ENCODE results near the gene SARDH. TPM values are rescaled to one million over a fixed set of nuclear protein-coding genes. Genes with fewer than 3 reads are reported as not detected.

SARDH gene
- total RNA-seq, 1 experiment from 2014 or later = 9.9 TPM

GRCh38 chr9:133730994-133731715 lies 7.0 kb downstream of the SARDH start:
- TF ChIP-seq EZH2 (IDR thresholded peaks at IDR 0.05; ENCODE audit: low read depth) = no peak
- no peak for TF ChIP-seq CTCF (conservative IDR thresholded peaks at IDR 0.05)
- Histone ChIP-seq H3K9me2 (ENCODE audit: insufficient read depth) (no peaks in the 10 kb centered on the region), H3K4me1 (replicated peaks; ENCODE audit: insufficient read depth) (no peaks in the 10 kb centered on the region), H3K4me3 (no peak overlapping the region), H2AFZ (no peak overlapping the region), H4K20me1 (ENCODE audit: insufficient read depth) (no peaks in the 10 kb centered on the region), H3K9me3 (ENCODE audit: insufficient read depth, low read depth) (no peaks in the 10 kb centered on the region), H3K79me2 (ENCODE audit: low read depth) (no peaks in the 10 kb centered on the region), H3K36me3 (ENCODE audit: low read depth) (no peaks in the 10 kb centered on the region), H3K27me3 (ENCODE audit: insufficient read depth, low read depth) (peaks cover 71% of the 10 kb centered on the region), H3K27ac (no peak overlapping the region), H3F3A (ENCODE audit: insufficient read depth, low read depth) (no peaks in the 10 kb centered on the region), H3K4me2 (no peak overlapping the region)
- no peak for DNase-seq
- BruUV-seq (replicated peaks) = no TSS peak
- ChIA-PET CTCF (no interaction called here), POLR2A (ENCODE audit: unreplicated experiment) (no interaction called here)
- intact Hi-C loops (cut with micrococcal nuclease; ENCODE audit: unreplicated experiment) = loop anchor here (10.0 kb wide), 1 partner anchor 226 kb away; no protein-coding TSS in a partner anchor

- TF ChIP-seq CTCF (conservative IDR thresholded peaks at IDR 0.05) (0 out of 2 replicates have a peak, but pooled peaks have one; percentile 23), EZH2 (IDR thresholded peaks at IDR 0.05; ENCODE audit: low read depth) (no peak)
- no peak overlapping the region for H3K27ac ChIP-seq
- DNase-seq = no peak
- no peak overlapping the region for H3K4me3 ChIP-seq
- H3K79me2 ChIP-seq (ENCODE audit: low read depth) = no peaks in the 10 kb centered on the region
- POLR2A ChIA-PET (ENCODE audit: unreplicated experiment) = no interaction called here
- intact Hi-C loops (cut with micrococcal nuclease; ENCODE audit: unreplicated experiment) = loop anchor here (10.0 kb wide), 1 partner anchor 225 kb away; no protein-coding TSS in a partner anchor
- H4K20me1 ChIP-seq (ENCODE audit: insufficient read depth) = no peaks in the 10 kb centered on the region
- no peaks in the 10 kb centered on the region for H3K9me2 ChIP-seq (ENCODE audit: insufficient read depth)
- H2AFZ ChIP-seq = no peak overlapping the region
- H3F3A ChIP-seq (ENCODE audit: insufficient read depth, low read depth) = no peaks in the 10 kb centered on the region
- H3K27me3 ChIP-seq (ENCODE audit: insufficient read depth, low read depth) = peaks cover 77% of the 10 kb centered on the region
- CTCF ChIA-PET = no interaction called here
- H3K9me3 ChIP-seq (ENCODE audit: insufficient read depth, low read depth) = no peaks in the 10 kb centered on the region
- BruUV-seq (replicated peaks) = no TSS peak
- H3K4me1 ChIP-seq (replicated peaks; ENCODE audit: insufficient read depth) = no peaks in the 10 kb centered on the region
- no peak overlapping the region for H3K4me2 ChIP-seq
- H3K36me3 ChIP-seq (ENCODE audit: low read depth) = no peaks in the 10 kb centered on the region
Observed at GRCh38 chr9:133729617-133730281, 8.4 kb downstream of the SARDH start.

- H3K27me3 ChIP-seq (ENCODE audit: insufficient read depth, low read depth) = peaks cover 78% of the 10 kb centered on the region
- H3K4me2 ChIP-seq = no peak overlapping the region
- no peaks in the 10 kb centered on the region for H3K79me2 ChIP-seq (ENCODE audit: low read depth)
- no peaks in the 10 kb centered on the region for H3K36me3 ChIP-seq (ENCODE audit: low read depth)
- BruUV-seq (replicated peaks) = no TSS peak
- CTCF ChIA-PET = no interaction called here
- TF ChIP-seq EZH2 (IDR thresholded peaks at IDR 0.05; ENCODE audit: low read depth) (no peak), CTCF (conservative IDR thresholded peaks at IDR 0.05) (no peak)
- no peaks in the 10 kb centered on the region for H3K9me3 ChIP-seq (ENCODE audit: insufficient read depth, low read depth)
- H3K4me1 ChIP-seq (replicated peaks; ENCODE audit: insufficient read depth) = no peaks in the 10 kb centered on the region
- intact Hi-C loops (cut with micrococcal nuclease; ENCODE audit: unreplicated experiment) = no loop called here
- no peak overlapping the region for H3K4me3 ChIP-seq
- POLR2A ChIA-PET (ENCODE audit: unreplicated experiment) = no interaction called here
- H3F3A ChIP-seq (ENCODE audit: insufficient read depth, low read depth) = no peaks in the 10 kb centered on the region
- DNase-seq = no peak
- no peaks in the 10 kb centered on the region for H3K9me2 ChIP-seq (ENCODE audit: insufficient read depth)
- H3K27ac ChIP-seq = no peak overlapping the region
- H2AFZ ChIP-seq = no peak overlapping the region
- no peaks in the 10 kb centered on the region for H4K20me1 ChIP-seq (ENCODE audit: insufficient read depth)
Observed at GRCh38 chr9:133728856-133729616, 9.1 kb downstream of the SARDH start.

Data from PC-9 (cell line).